ENCODE measurements around the gene PFKFB4. TPM values are rescaled to one million over a fixed set of nuclear protein-coding genes. Genes with fewer than 3 reads are reported as not detected.

Gene PFKFB4
- total RNA-seq, 1 experiment from 2014 or later: 12.3 TPM

DNA sequence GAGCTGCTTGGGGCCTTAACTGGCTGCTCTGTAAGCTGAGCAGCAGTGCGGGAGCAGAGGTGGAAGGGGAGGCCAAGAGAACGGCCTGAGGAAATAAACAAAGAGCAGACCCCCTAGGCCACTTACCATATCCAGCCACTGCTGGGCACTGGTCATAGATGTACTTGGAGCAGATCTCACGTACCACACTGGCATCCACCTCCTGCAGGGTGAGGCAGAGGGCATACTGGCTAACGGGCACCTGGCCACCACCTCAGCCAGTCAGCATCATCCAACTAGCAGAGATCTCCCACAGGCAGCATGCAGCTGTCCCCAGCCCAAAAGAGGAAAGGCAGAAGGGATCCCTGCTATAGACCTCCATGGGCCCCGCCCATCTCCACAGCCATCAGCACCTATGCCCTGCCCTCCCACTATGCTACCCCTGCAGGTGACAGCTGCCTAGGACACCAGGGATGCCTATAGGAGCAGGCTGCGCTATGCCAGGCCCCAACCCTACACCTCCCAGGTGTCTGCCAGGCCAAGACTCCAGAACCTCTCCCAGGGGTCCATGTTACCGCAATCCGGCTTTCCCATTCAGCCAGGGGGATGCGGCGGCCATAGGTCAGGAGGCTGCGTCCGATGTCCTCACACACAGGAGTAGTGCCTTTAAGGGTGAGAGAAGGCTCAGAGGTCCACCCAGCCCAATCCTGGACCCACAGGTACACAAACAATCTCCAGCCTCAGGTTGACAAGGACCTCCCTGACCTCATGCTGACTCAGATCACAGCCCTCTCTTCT is 43.1 kb upstream of the PFKFB4 start:
- Histone ChIP-seq H3K79me1 (ENCODE audit: insufficient read depth, low read depth, low read length, poor library complexity, severe bottlenecking) (no peaks in the 10 kb centered on the region), H2BK5ac (ENCODE audit: insufficient read length, low read length) (no peak overlapping the region), H2AK5ac (ENCODE audit: insufficient read length, low read length) (no peak overlapping the region), H3K9ac (ENCODE audit: extremely low read depth, insufficient read length, low read length) (no peak overlapping the region), H3K4me1 (ENCODE audit: insufficient read depth, low read length) (no peaks in the 10 kb centered on the region), H3K23ac (ENCODE audit: insufficient read length, low read depth, low read length) (no peak overlapping the region), H3K9me3 (ENCODE audit: control insufficient read depth, low read depth, low read length) (no peaks in the 10 kb centered on the region), H3K27me3 (ENCODE audit: insufficient read depth, low read length) (no peaks in the 10 kb centered on the region), H4K20me1 (ENCODE audit: control insufficient read depth, insufficient read depth, insufficient read length) (no peaks in the 10 kb centered on the region), H4K8ac (replicated peaks; ENCODE audit: insufficient read length, low read depth, low read length) (no peak overlapping the region), H3K4ac (ENCODE audit: low read depth, low read length) (no peak overlapping the region), H3T11ph (ENCODE audit: low read length) (no peak overlapping the region), H4K5ac (ENCODE audit: insufficient read length, low read depth, low read length) (no peak overlapping the region), H3K18ac (ENCODE audit: insufficient read length, low read depth, low read length) (no peak overlapping the region), H3K27ac (ENCODE audit: insufficient read length, low read depth, low read length) (no peak overlapping the region), H3K23me2 (ENCODE audit: insufficient read length, low read depth, low read length, poor library complexity, severe bottlenecking) (no peaks in the 10 kb centered on the region), H3K79me2 (ENCODE audit: insufficient read depth, low read length) (no peaks in the 10 kb centered on the region), H2BK20ac (ENCODE audit: low read depth, low read length, poor library complexity, severe bottlenecking) (no peak overlapping the region), H2AFZ (ENCODE audit: low read length) (no peak overlapping the region), H2BK12ac (ENCODE audit: insufficient read length, low read depth, low read length) (no peak overlapping the region), H3K4me2 (ENCODE audit: insufficient read depth, insufficient read length, low read length) (no peak overlapping the region), H3K56ac (ENCODE audit: insufficient read length, low read depth, low read length) (no peak overlapping the region), H2BK120ac (ENCODE audit: low read depth, low read length, poor library complexity, severe bottlenecking) (no peak overlapping the region), H2BK15ac (ENCODE audit: low read depth, low read length) (no peak overlapping the region), H3K14ac (ENCODE audit: insufficient read depth, low read length) (no peak overlapping the region), H4K91ac (ENCODE audit: insufficient read length, low read depth, low read length) (no peak overlapping the region)
- DNase-seq: no peak
- Mint-ChIP-seq H3K4me3 (no peak overlapping the region), H3K27ac (0 out of 7 replicates have a peak overlapping the region, but pooled peaks of 1 of the 3 experiments have one; percentile 18), H3K4me1 (peaks cover 7 to 16% of the 10 kb centered on the region in 2 experiments), H3K27me3 (ENCODE audit: low read depth) (no peaks in the 10 kb centered on the region), H3K9me3 (no peaks in the 10 kb centered on the region), H3K36me3 (ENCODE audit: insufficient read depth in 1 of 3, low read depth in 3 of 3) (peaks cover 53 to 80% (median 57%) of the 10 kb centered on the region in 3 experiments)
- TF ChIP-seq, protein P1, sequence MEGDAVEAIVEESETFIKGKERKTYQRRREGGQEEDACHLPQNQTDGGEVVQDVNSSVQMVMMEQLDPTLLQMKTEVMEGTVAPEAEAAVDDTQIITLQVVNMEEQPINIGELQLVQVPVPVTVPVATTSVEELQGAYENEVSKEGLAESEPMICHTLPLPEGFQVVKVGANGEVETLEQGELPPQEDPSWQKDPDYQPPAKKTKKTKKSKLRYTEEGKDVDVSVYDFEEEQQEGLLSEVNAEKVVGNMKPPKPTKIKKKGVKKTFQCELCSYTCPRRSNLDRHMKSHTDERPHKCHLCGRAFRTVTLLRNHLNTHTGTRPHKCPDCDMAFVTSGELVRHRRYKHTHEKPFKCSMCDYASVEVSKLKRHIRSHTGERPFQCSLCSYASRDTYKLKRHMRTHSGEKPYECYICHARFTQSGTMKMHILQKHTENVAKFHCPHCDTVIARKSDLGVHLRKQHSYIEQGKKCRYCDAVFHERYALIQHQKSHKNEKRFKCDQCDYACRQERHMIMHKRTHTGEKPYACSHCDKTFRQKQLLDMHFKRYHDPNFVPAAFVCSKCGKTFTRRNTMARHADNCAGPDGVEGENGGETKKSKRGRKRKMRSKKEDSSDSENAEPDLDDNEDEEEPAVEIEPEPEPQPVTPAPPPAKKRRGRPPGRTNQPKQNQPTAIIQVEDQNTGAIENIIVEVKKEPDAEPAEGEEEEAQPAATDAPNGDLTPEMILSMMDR (conservative IDR thresholded peaks at IDR 0.05): no peak
- WGBS (ENCODE audit: extremely low coverage, insufficient read length, low lambda C conversion rate): no CpG with 5 or more reads among the region's 12 CpGs
